ENCODE results near the gene PRRC2C. TPM values are rescaled to one million over a fixed set of nuclear protein-coding genes. Genes with fewer than 3 reads are reported as not detected.

The PRRC2C gene
- total and polyA plus RNA-seq, 2 experiments from 2014 or later, result 186 to 368 TPM

DNA sequence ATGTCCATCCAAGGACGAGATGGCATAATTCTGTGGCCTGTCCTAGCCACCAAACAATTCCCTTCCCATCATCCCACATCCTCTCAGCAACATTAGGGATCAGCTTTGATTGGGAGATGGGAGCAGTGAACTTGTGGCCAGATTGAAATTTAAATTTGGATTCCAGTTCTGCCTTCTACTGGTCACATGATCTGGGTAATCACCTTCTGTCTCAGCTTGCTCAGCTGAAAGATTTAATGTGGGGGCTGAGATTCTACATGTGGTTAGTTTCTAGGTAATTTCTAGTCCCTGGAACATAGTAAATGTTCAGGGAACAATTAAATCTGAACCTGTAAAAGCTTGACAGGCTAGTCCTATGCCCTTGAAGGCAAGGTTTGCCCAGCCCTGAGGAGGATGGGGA, 139.9 kb downstream of the PRRC2C start:
- peaks cover 5% of the 10 kb centered on the region for H3K27me3 Mint-ChIP-seq (ENCODE audit: insufficient read depth, low read depth, poor library complexity)
- no peaks in the 10 kb centered on the region for H3F3A ChIP-seq (replicated peaks; ENCODE audit: low read depth)
- no peaks in the 10 kb centered on the region for H3K36me3 Mint-ChIP-seq (ENCODE audit: low read depth)
- no peaks in the 10 kb centered on the region for H3K27me3 ChIP-seq (ENCODE audit: insufficient read depth)
- peaks cover 18% of the 10 kb centered on the region for H3K4me1 ChIP-seq (ENCODE audit: insufficient read depth)
- no peak overlapping the region for H2AFZ ChIP-seq
- no peak overlapping the region for H3K27ac ChIP-seq (ENCODE audit: low read depth)
- H3K4me1 Mint-ChIP-seq, result peaks cover 17% of the 10 kb centered on the region
- H3K4me3 Mint-ChIP-seq, result no peak overlapping the region
- H3K4me3 ChIP-seq, result no peak overlapping the region
- no peak overlapping the region for H3K4me2 ChIP-seq
- no peak overlapping the region for H3K27ac Mint-ChIP-seq
- no peaks in the 10 kb centered on the region for H3K79me2 ChIP-seq (replicated peaks; ENCODE audit: insufficient read depth)
- ATAC-seq, result no peak
- no peaks in the 10 kb centered on the region for H4K20me1 ChIP-seq (replicated peaks; ENCODE audit: insufficient read depth)
- H3K36me3 ChIP-seq (ENCODE audit: insufficient read depth), result no peaks in the 10 kb centered on the region
- H3K9me2 ChIP-seq (ENCODE audit: insufficient read depth), result 0 out of 2 replicates have a peak, but pooled peaks cover 3% of the 10 kb centered on the region
- TF ChIP-seq NANOG (IDR thresholded peaks at IDR 0.05; ENCODE audit: borderline replicate concordance), result no peak
- TF ChIP-seq JUNB (IDR thresholded peaks at IDR 0.05; ENCODE audit: unreplicated experiment), result no peak
- TF ChIP-seq, protein P1, sequence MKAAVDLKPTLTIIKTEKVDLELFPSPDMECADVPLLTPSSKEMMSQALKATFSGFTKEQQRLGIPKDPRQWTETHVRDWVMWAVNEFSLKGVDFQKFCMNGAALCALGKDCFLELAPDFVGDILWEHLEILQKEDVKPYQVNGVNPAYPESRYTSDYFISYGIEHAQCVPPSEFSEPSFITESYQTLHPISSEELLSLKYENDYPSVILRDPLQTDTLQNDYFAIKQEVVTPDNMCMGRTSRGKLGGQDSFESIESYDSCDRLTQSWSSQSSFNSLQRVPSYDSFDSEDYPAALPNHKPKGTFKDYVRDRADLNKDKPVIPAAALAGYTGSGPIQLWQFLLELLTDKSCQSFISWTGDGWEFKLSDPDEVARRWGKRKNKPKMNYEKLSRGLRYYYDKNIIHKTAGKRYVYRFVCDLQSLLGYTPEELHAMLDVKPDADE (IDR thresholded peaks at IDR 0.05), result no peak
- DNase-seq (ENCODE audit: low spot score), result no peak
- no peaks in the 10 kb centered on the region for H3K9me3 Mint-ChIP-seq

DNA sequence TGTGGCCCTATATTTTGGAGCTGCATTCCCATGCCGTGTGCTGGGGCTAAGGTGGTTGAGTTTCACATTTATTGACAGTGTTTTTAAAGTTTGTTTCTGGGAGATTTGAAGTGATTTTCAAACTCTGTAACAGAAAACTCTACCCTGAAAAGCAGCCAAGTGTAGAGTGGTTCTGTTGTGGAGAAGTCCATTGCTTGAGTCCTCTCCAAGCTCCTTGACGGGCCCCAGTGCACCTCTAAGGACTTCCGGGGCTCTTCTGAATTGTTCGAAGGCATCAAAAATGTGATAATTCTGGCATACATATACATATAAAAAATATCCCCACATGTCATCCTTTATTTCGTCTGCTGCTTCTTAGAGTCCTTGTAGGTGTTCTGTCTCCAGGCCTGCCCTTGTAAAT, 141.7 kb downstream of the PRRC2C start:
- Histone ChIP-seq H3K36me3 (ENCODE audit: insufficient read depth) (no peaks in the 10 kb centered on the region), H4K20me1 (replicated peaks; ENCODE audit: insufficient read depth) (no peaks in the 10 kb centered on the region), H3K9me2 (ENCODE audit: insufficient read depth) (0 out of 2 replicates have a peak, but pooled peaks cover 3% of the 10 kb centered on the region), H3K4me1 (ENCODE audit: insufficient read depth) (peaks cover 8% of the 10 kb centered on the region), H3K4me2 (no peak overlapping the region), H3K27ac (ENCODE audit: low read depth) (no peak overlapping the region), H2AFZ (no peak overlapping the region), H3K4me3 (no peak overlapping the region), H3K27me3 (ENCODE audit: insufficient read depth) (no peaks in the 10 kb centered on the region), H3F3A (replicated peaks; ENCODE audit: low read depth) (no peaks in the 10 kb centered on the region), H3K79me2 (replicated peaks; ENCODE audit: insufficient read depth) (no peaks in the 10 kb centered on the region)
- Mint-ChIP-seq H3K4me3 (no peak overlapping the region), H3K27me3 (ENCODE audit: insufficient read depth, low read depth, poor library complexity) (peaks cover 5% of the 10 kb centered on the region), H3K9me3 (no peaks in the 10 kb centered on the region; the same call in 2 of the 3 replicates), H3K36me3 (ENCODE audit: low read depth) (no peaks in the 10 kb centered on the region), H3K27ac (no peak overlapping the region), H3K4me1 (peaks cover 11% of the 10 kb centered on the region; the same call in 2 of the 3 replicates)
- DNase-seq (ENCODE audit: low spot score) (no peak), ATAC-seq (no peak)
- TF ChIP-seq, protein P2, sequence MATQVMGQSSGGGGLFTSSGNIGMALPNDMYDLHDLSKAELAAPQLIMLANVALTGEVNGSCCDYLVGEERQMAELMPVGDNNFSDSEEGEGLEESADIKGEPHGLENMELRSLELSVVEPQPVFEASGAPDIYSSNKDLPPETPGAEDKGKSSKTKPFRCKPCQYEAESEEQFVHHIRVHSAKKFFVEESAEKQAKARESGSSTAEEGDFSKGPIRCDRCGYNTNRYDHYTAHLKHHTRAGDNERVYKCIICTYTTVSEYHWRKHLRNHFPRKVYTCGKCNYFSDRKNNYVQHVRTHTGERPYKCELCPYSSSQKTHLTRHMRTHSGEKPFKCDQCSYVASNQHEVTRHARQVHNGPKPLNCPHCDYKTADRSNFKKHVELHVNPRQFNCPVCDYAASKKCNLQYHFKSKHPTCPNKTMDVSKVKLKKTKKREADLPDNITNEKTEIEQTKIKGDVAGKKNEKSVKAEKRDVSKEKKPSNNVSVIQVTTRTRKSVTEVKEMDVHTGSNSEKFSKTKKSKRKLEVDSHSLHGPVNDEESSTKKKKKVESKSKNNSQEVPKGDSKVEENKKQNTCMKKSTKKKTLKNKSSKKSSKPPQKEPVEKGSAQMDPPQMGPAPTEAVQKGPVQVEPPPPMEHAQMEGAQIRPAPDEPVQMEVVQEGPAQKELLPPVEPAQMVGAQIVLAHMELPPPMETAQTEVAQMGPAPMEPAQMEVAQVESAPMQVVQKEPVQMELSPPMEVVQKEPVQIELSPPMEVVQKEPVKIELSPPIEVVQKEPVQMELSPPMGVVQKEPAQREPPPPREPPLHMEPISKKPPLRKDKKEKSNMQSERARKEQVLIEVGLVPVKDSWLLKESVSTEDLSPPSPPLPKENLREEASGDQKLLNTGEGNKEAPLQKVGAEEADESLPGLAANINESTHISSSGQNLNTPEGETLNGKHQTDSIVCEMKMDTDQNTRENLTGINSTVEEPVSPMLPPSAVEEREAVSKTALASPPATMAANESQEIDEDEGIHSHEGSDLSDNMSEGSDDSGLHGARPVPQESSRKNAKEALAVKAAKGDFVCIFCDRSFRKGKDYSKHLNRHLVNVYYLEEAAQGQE (IDR thresholded peaks at IDR 0.05; ENCODE audit: unreplicated experiment), result no peak
- TF ChIP-seq, protein P3, sequence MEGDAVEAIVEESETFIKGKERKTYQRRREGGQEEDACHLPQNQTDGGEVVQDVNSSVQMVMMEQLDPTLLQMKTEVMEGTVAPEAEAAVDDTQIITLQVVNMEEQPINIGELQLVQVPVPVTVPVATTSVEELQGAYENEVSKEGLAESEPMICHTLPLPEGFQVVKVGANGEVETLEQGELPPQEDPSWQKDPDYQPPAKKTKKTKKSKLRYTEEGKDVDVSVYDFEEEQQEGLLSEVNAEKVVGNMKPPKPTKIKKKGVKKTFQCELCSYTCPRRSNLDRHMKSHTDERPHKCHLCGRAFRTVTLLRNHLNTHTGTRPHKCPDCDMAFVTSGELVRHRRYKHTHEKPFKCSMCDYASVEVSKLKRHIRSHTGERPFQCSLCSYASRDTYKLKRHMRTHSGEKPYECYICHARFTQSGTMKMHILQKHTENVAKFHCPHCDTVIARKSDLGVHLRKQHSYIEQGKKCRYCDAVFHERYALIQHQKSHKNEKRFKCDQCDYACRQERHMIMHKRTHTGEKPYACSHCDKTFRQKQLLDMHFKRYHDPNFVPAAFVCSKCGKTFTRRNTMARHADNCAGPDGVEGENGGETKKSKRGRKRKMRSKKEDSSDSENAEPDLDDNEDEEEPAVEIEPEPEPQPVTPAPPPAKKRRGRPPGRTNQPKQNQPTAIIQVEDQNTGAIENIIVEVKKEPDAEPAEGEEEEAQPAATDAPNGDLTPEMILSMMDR (conservative IDR thresholded peaks at IDR 0.05; ENCODE audit: low read depth in 2 of 2), result no peak
- TF ChIP-seq, protein P4, sequence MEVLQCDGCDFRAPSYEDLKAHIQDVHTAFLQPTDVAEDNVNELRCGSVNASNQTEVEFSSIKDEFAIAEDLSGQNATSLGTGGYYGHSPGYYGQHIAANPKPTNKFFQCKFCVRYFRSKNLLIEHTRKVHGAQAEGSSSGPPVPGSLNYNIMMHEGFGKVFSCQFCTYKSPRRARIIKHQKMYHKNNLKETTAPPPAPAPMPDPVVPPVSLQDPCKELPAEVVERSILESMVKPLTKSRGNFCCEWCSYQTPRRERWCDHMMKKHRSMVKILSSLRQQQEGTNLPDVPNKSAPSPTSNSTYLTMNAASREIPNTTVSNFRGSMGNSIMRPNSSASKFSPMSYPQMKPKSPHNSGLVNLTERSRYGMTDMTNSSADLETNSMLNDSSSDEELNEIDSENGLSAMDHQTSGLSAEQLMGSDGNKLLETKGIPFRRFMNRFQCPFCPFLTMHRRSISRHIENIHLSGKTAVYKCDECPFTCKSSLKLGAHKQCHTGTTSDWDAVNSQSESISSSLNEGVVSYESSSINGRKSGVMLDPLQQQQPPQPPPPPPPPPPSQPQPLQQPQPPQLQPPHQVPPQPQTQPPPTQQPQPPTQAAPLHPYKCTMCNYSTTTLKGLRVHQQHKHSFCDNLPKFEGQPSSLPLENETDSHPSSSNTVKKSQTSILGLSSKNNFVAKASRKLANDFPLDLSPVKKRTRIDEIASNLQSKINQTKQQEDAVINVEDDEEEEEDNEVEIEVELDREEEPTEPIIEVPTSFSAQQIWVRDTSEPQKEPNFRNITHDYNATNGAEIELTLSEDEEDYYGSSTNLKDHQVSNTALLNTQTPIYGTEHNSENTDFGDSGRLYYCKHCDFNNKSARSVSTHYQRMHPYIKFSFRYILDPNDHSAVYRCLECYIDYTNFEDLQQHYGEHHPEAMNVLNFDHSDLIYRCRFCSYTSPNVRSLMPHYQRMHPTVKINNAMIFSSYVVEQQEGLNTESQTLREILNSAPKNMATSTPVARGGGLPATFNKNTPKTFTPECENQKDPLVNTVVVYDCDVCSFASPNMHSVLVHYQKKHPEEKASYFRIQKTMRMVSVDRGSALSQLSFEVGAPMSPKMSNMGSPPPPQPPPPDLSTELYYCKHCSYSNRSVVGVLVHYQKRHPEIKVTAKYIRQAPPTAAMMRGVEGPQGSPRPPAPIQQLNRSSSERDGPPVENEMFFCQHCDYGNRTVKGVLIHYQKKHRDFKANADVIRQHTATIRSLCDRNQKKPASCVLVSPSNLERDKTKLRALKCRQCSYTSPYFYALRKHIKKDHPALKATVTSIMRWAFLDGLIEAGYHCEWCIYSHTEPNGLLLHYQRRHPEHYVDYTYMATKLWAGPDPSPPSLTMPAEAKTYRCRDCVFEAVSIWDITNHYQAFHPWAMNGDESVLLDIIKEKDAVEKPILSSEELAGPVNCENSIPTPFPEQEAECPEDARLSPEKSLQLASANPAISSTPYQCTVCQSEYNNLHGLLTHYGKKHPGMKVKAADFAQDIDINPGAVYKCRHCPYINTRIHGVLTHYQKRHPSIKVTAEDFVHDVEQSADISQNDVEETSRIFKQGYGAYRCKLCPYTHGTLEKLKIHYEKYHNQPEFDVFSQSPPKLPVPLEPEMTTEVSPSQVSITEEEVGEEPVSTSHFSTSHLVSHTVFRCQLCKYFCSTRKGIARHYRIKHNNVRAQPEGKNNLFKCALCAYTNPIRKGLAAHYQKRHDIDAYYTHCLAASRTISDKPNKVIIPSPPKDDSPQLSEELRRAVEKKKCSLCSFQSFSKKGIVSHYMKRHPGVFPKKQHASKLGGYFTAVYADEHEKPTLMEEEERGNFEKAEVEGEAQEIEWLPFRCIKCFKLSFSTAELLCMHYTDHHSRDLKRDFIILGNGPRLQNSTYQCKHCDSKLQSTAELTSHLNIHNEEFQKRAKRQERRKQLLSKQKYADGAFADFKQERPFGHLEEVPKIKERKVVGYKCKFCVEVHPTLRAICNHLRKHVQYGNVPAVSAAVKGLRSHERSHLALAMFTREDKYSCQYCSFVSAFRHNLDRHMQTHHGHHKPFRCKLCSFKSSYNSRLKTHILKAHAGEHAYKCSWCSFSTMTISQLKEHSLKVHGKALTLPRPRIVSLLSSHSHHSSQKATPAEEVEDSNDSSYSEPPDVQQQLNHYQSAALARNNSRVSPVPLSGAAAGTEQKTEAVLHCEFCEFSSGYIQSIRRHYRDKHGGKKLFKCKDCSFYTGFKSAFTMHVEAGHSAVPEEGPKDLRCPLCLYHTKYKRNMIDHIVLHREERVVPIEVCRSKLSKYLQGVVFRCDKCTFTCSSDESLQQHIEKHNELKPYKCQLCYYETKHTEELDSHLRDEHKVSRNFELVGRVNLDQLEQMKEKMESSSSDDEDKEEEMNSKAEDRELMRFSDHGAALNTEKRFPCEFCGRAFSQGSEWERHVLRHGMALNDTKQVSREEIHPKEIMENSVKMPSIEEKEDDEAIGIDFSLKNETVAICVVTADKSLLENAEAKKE (CRISPR knock-in tag; IDR thresholded peaks at IDR 0.05), result no peak
- TF ChIP-seq POLR2AphosphoS5 (IDR thresholded peaks at IDR 0.05; ENCODE audit: low read depth), result no peak
- no peak for TF ChIP-seq EZH2 (IDR thresholded peaks at IDR 0.05; ENCODE audit: low read depth, unreplicated experiment)
- no peak for TF ChIP-seq ZNF331 (CRISPR knock-in tag; IDR thresholded peaks at IDR 0.05; ENCODE audit: low read depth)
- no peak for TF ChIP-seq JUNB (IDR thresholded peaks at IDR 0.05; ENCODE audit: unreplicated experiment)
